SK-N-SH (cell line): ENCODE measurements around the gene SLC9A4. TPM values are rescaled to one million over a fixed set of nuclear protein-coding genes. Genes with fewer than 3 reads are reported as not detected.

Source experiments
- CTCF ChIA-PET: fragments of 300-600, 350-600 bp; formaldehyde crosslinking; extraction: SDS; loops from one replicate; lab custom pipeline; 2021; lab: Yijun Ruan, JAX
- POLR2A ChIA-PET: fragments of 350-600 bp; sonication (Branson Sonifier 250); formaldehyde crosslinking; extraction: SDS; loops from one replicate; lab custom pipeline; 2020; ENCODE audit warnings: antibody characterized with exemption, inconsistent platforms; lab: Yijun Ruan, JAX
- DNase-seq: peaks from one replicate; pipeline ENCODE4 v3.0.0; 2012
- H2AFZ ChIP-seq: fragments of 200-600 bp; sonication (generic); 2 replicates; pipeline ENCODE4 v1.8.1; 2016; ENCODE audit warnings: antibody characterized with exemption, mild to moderate bottlenecking, low read depth
- H3F3A ChIP-seq: fragments of 200-600 bp; sonication (generic); replicated peaks from 2 replicates; pipeline ENCODE3; 2016; ENCODE audit warnings: antibody characterized with exemption, mild to moderate bottlenecking; ENCODE audit not compliant: insufficient read depth
- H3K27ac ChIP-seq, 2 experiments: fragments of 200-500 bp in 1 of 2; fragments of 200-600 bp in 1 of 2; sonication (Bioruptor generic) in 1 of 2; sonication (generic), shearing (Covaris generic) in 1 of 2; 2 replicates each; pipeline versions ENCODE4 v1.5.1 to v1.6.1; 2014 to 2016; ENCODE audit warnings: low read depth in 2 of 2, inconsistent platforms in 1 of 2, low read length in 1 of 2, mild to moderate bottlenecking in 1 of 2, mixed read lengths in 1 of 2
- H3K27me3 ChIP-seq: fragments of 200-600 bp; sonication (generic), shearing (Covaris generic); 2 replicates; pipeline ENCODE4 v1.6.1; 2016; ENCODE audit warnings: mixed run types; ENCODE audit not compliant: insufficient read depth
- H3K36me3 ChIP-seq, 2 experiments: fragments of 200-500 bp in 1 of 2; fragments of 200-600 bp in 1 of 2; sonication (Bioruptor generic) in 1 of 2; sonication (generic) in 1 of 2; replicated peaks in 1 of 2; 2 replicates each; pipeline versions ENCODE3 to v1.5.1; 2014 to 2016; ENCODE audit warnings: low read length in 1 of 2, mild to moderate bottlenecking in 1 of 2; ENCODE audit not compliant: insufficient read depth in 2 of 2, control insufficient read depth in 1 of 2
- H3K4me1 ChIP-seq, 2 experiments: fragments of 200-500 bp in 1 of 2; fragments of 200-600 bp in 1 of 2; sonication (Bioruptor generic) in 1 of 2; sonication (generic), shearing (Covaris generic) in 1 of 2; 2 replicates each; pipeline versions ENCODE4 v1.5.1 to v1.6.1; 2014 to 2016; ENCODE audit warnings: low read depth in 1 of 2, low read length in 1 of 2, mixed run types in 1 of 2; ENCODE audit not compliant: insufficient read depth in 2 of 2, control insufficient read depth in 1 of 2
- H3K4me2 ChIP-seq: fragments of 200-600 bp; sonication (generic), shearing (Covaris generic); 2 replicates; pipeline ENCODE4 v1.6.1; 2017; ENCODE audit warnings: mixed run types
- H3K4me3 ChIP-seq, 2 experiments: fragments of 200-500 bp in 1 of 2; fragments of 200-600 bp in 1 of 2; sonication (Bioruptor generic) in 1 of 2; sonication (generic), shearing (Covaris generic) in 1 of 2; 2 replicates each; pipeline versions ENCODE4 v1.5.1 to v1.8.1; 2014 to 2016; ENCODE audit warnings: low read depth in 2 of 2, inconsistent platforms in 1 of 2, low read length in 1 of 2, mild to moderate bottlenecking in 1 of 2, mixed read lengths in 1 of 2, moderate library complexity in 1 of 2
- H3K79me2 ChIP-seq: fragments of 200-600 bp; sonication (generic); 2 replicates; pipeline ENCODE4 v1.8.1; 2017; ENCODE audit warnings: mild to moderate bottlenecking; ENCODE audit not compliant: insufficient read depth
- H3K9ac ChIP-seq: fragments of 200-600 bp; sonication (generic); 2 replicates; pipeline ENCODE4 v1.6.1; 2017; ENCODE audit warnings: mixed run types
- H3K9me2 ChIP-seq: fragments of 200-600 bp; sonication (generic); 2 replicates; pipeline ENCODE4 v1.6.1; 2017; ENCODE audit warnings: mixed run types
- H3K9me3 ChIP-seq: fragments of 200-600 bp; sonication (generic); 2 replicates; pipeline ENCODE4 v1.6.1; 2017; ENCODE audit warnings: mixed run types, mild to moderate bottlenecking, moderate library complexity
- H4K20me1 ChIP-seq: fragments of 200-600 bp; sonication (generic); 2 replicates; pipeline ENCODE4 v1.6.1; 2017; ENCODE audit warnings: mild to moderate bottlenecking, mixed run types; ENCODE audit not compliant: insufficient read depth
- CTCF ChIP-seq: fragments of 200-600 bp; sonication (generic); IDR thresholded peaks from 2 replicates; pipeline ENCODE4 v1.6.1; 2017; ENCODE audit warnings: antibody characterized with exemption, mild to moderate bottlenecking, moderate library complexity
- ELF1 ChIP-seq: IDR thresholded peaks from 2 replicates; pipeline ENCODE4 v1.4.0; 2012
- FOXJ3 ChIP-seq: sonication (generic); formaldehyde crosslinking; IDR thresholded peaks from 2 replicates; pipeline ENCODE4 v1.5.1; 2020; ENCODE audit warnings: mild to moderate bottlenecking, missing genetic modification reagents
- GABPA ChIP-seq: IDR thresholded peaks from 2 replicates; pipeline ENCODE4 v1.4.0; 2012; ENCODE audit warnings: low read depth, mild to moderate bottlenecking
- GATA2 ChIP-seq: sonication (generic); formaldehyde crosslinking; IDR thresholded peaks from 2 replicates; pipeline ENCODE4 v1.5.0; 2020; ENCODE audit warnings: mild to moderate bottlenecking, missing genetic modification reagents
- IRF3 ChIP-seq: fragments of 150-350 bp; IDR thresholded peaks from 2 replicates; pipeline ENCODE4 v1.6.1; 2016; ENCODE audit warnings: mild to moderate bottlenecking, low read depth, low read length
- MAX ChIP-seq: IDR thresholded peaks from 2 replicates; pipeline ENCODE4 v1.4.0; 2012; ENCODE audit warnings: low read depth
- MEF2A ChIP-seq: IDR thresholded peaks from 2 replicates; pipeline ENCODE4 v1.4.0; 2012; ENCODE audit warnings: low read depth, borderline replicate concordance
- NRF1 ChIP-seq: IDR thresholded peaks from 2 replicates; pipeline ENCODE4 v1.6.1; 2012; ENCODE audit warnings: low read depth, mild to moderate bottlenecking, low read length
- SIN3A ChIP-seq: IDR thresholded peaks from 2 replicates; pipeline ENCODE4 v1.6.1; 2012; ENCODE audit warnings: low read depth, mild to moderate bottlenecking, low read length, moderate library complexity, borderline replicate concordance
- SMC3 ChIP-seq: IDR thresholded peaks from 2 replicates; pipeline ENCODE4 v1.6.1; 2012; ENCODE audit warnings: low read depth, low read length, improper control_type of control experiment
- TCF12 ChIP-seq: IDR thresholded peaks from 2 replicates; pipeline ENCODE4 v1.4.0; 2012
- TEAD4 ChIP-seq: IDR thresholded peaks from 2 replicates; pipeline ENCODE4 v1.4.0; 2012; ENCODE audit warnings: mild to moderate bottlenecking, borderline replicate concordance; ENCODE audit not compliant: insufficient read depth
- USF1 ChIP-seq: IDR thresholded peaks from 2 replicates; pipeline ENCODE4 v1.4.0; 2012; ENCODE audit warnings: low read depth, borderline replicate concordance
- USF2 ChIP-seq: fragments of 150-350 bp; IDR thresholded peaks from 2 replicates; pipeline ENCODE4 v1.6.1; 2017; ENCODE audit warnings: antibody characterized with exemption, low read length, low read depth, borderline replicate concordance
- ZBTB33 ChIP-seq: IDR thresholded peaks from 2 replicates; pipeline ENCODE4 v1.4.0; 2012; ENCODE audit warnings: low read depth, borderline replicate concordance
- WGBS: methylation state at CpG from one replicate; pipeline ENCODE4 v1.1.6; 2017; ENCODE audit warnings: low lambda C conversion rate; 5-methylcytosine and 5-hydroxymethylcytosine counted together
- polyA plus RNA-seq, 3 experiments: library from polyadenylated mRNA; depleted of rRNA; stranded (reverse); fragments of >200 nt; gene quantifications; 2 replicates each; pipeline ENCODE4 v1.2.3, GENCODE V29; 2012

Gene SLC9A4
- polyA plus RNA-seq, 1 of the 3 experiments (the other 2 are of a cell fraction) = 0.07 TPM

GRCh38 chr2:102436323-102436722 is 36.7 kb upstream of the SLC9A4 start:
- POLR2A ChIA-PET = no interaction called here
- H4K20me1 ChIP-seq = no peaks in the 10 kb centered on the region
- H3F3A ChIP-seq = no peaks in the 10 kb centered on the region
- peaks cover 18% of the 10 kb centered on the region for H3K27me3 ChIP-seq
- no peak overlapping the region for H2AFZ ChIP-seq
- no peak overlapping the region for H3K9ac ChIP-seq
- no peaks in the 10 kb centered on the region for H3K9me2 ChIP-seq
- no peaks in the 10 kb centered on the region for H3K4me1 ChIP-seq
- no peak overlapping the region for H3K4me2 ChIP-seq
- DNase-seq = no peak
- H3K27ac ChIP-seq = no peak overlapping the region
- no peaks in the 10 kb centered on the region for H3K36me3 ChIP-seq
- no peaks in the 10 kb centered on the region for H3K9me3 ChIP-seq
- TF ChIP-seq SIN3A (no peak), TCF12 (no peak), CTCF (no peak), USF2 (no peak), USF1 (no peak), ZBTB33 (no peak), SMC3 (no peak), GABPA (no peak), MAX (no peak)
- WGBS = under 1% methylated on average over 3 of the region's 3 CpGs
- CTCF ChIA-PET = interaction anchor here (0.8 kb wide), 1 partner anchor 563 kb away, joined by 3 read pairs; no protein-coding TSS in a partner anchor
- no peaks in the 10 kb centered on the region for H3K79me2 ChIP-seq
- no peak overlapping the region; a peak in 1 of 4 replicates for H3K4me3 ChIP-seq

GRCh38 chr2:102437122-102437521 is 35.9 kb upstream of the SLC9A4 start:
- no peak overlapping the region for H3K9ac ChIP-seq
- TF ChIP-seq FOXJ3 = no peak
- no peak for TF ChIP-seq ELF1
- no peak for TF ChIP-seq USF2
- TF ChIP-seq IRF3 = no peak
- TF ChIP-seq GABPA = no peak
- no peak for TF ChIP-seq TEAD4
- TF ChIP-seq USF1 = no peak
- no peak for TF ChIP-seq GATA2 (CRISPR knock-in tag)
- TF ChIP-seq MEF2A = no peak
- TF ChIP-seq NRF1 = no peak

More at GRCh38 chr2:102437122-102437521, 35.9 kb upstream of the SLC9A4 start:
- no peak for DNase-seq
- ChIA-PET CTCF (no interaction called here), POLR2A (no interaction called here)
- no peak overlapping the region for H3K27ac ChIP-seq
- no peak overlapping the region for H3K4me3 ChIP-seq
- WGBS = 3% methylated on average over 4 of the region's 4 CpGs
- H3K79me2 ChIP-seq = no peaks in the 10 kb centered on the region
- no peak overlapping the region for H2AFZ ChIP-seq
- H3F3A ChIP-seq = no peaks in the 10 kb centered on the region
- H3K36me3 ChIP-seq = no peaks in the 10 kb centered on the region
- H3K27me3 ChIP-seq = peaks cover 24% of the 10 kb centered on the region
- no peak overlapping the region for H3K4me2 ChIP-seq
- H4K20me1 ChIP-seq = no peaks in the 10 kb centered on the region
- no peaks in the 10 kb centered on the region for H3K4me1 ChIP-seq
- H3K9me3 ChIP-seq = no peaks in the 10 kb centered on the region
- H3K9me2 ChIP-seq = no peaks in the 10 kb centered on the region
